Measurements from ENCODE around the gene KCNJ2.

Gene KCNJ2

GRCh38 chr17:70225276-70225675, 55.9 kb downstream of the KCNJ2 start:
- H2AFZ ChIP-seq (ENCODE audit: low read length) = no peak overlapping the region
- no peak overlapping the region for H2BK15ac ChIP-seq (ENCODE audit: low read length)
- H3K36me3 ChIP-seq (replicated peaks in 1 of 2; ENCODE audit: control insufficient read depth in 2 of 2, insufficient read depth in 2 of 2, low read length in 2 of 2) = no peaks in the 10 kb centered on the region
- WGBS, 2 donors (ENCODE audit: extremely low coverage in 2 of 2, insufficient read length in 2 of 2, insufficient replicate concordance in 1 of 2) = no CpG with 5 or more reads among the region's 4 CpGs
- no peak overlapping the region for H3K14ac ChIP-seq (ENCODE audit: low read length)
- H3K9me3 ChIP-seq (replicated peaks in 1 of 2; ENCODE audit: control insufficient read depth in 2 of 2, insufficient read depth in 1 of 2, low read depth in 1 of 2, low read length in 2 of 2) = no peaks in the 10 kb centered on the region
- no peak overlapping the region for H2BK5ac ChIP-seq (ENCODE audit: low read length)
- H3K27ac ChIP-seq (replicated peaks; ENCODE audit: low read length) = no peak overlapping the region
- no peak overlapping the region for H2BK120ac ChIP-seq (ENCODE audit: low read depth, low read length)
- H2BK12ac ChIP-seq (ENCODE audit: low read length) = no peak overlapping the region
- no peak overlapping the region for H4K91ac ChIP-seq (ENCODE audit: low read depth, low read length, poor library complexity)
- no peak overlapping the region for H3K4me3 ChIP-seq (ENCODE audit: low read length in 2 of 2)
- H3K4me1 ChIP-seq (ENCODE audit: control insufficient read depth in 2 of 2, insufficient read depth in 1 of 2, low read depth in 1 of 2, low read length in 2 of 2) = no peaks in the 10 kb centered on the region
- H3K27me3 ChIP-seq (ENCODE audit: control insufficient read depth in 3 of 3, insufficient read depth in 3 of 3, low read depth in 1 of 3, low read length in 3 of 3) = no peaks in the 10 kb centered on the region
- DNase-seq (ENCODE audit: low spot score) = no peak
- H3K4ac ChIP-seq (ENCODE audit: low read length) = no peak overlapping the region
- no peak overlapping the region for H3K4me2 ChIP-seq (ENCODE audit: insufficient read depth, low read length, poor library complexity, severe bottlenecking)
- H2AK5ac ChIP-seq (ENCODE audit: low read depth, low read length) = no peak overlapping the region
- H3K9ac ChIP-seq (ENCODE audit: low read depth, low read length, poor library complexity) = no peak overlapping the region
- no peak overlapping the region for H4K8ac ChIP-seq (ENCODE audit: low read depth, low read length)
- H3K18ac ChIP-seq (ENCODE audit: low read length) = no peak overlapping the region
- no peak overlapping the region for H3K23ac ChIP-seq (ENCODE audit: low read depth, low read length, poor library complexity)
- no peaks in the 10 kb centered on the region for H3K79me1 ChIP-seq (ENCODE audit: low read depth, low read length)

All from neuronal stem cell (in vitro differentiated cells).